Thyroid gland (tissue), 4 donors: ENCODE data around the gene ATP6V1G3.

Experiments
- CTCF ChIP-seq, 6 experiments: fragments of 200-600 bp in 3 of 6; fragments of 450-650 bp in 3 of 6; sonication (generic) in 3 of 6; IDR thresholded peaks; one replicate each; pipeline ENCODE4 v1.5.1; 2016 to 2019; ENCODE audit warnings: antibody characterized with exemption in 6 of 6, mild to moderate bottlenecking in 2 of 6, inconsistent platforms in 1 of 6, moderate library complexity in 1 of 6
- POLR2A ChIP-seq, 2 donors: fragments of 450-650 bp; IDR thresholded peaks; one replicate each; pipeline ENCODE4 v1.6.1; 2017; ENCODE audit warnings: antibody characterized with exemption in 2 of 2, mild to moderate bottlenecking in 2 of 2, moderate library complexity in 1 of 2

GRCh38 chr1:198543670-198544260, 3.3 kb upstream of the ATP6V1G3 start:
- TF ChIP-seq POLR2A (IDR thresholded peaks at IDR 0.05): no peak
- TF ChIP-seq CTCF (IDR thresholded peaks at IDR 0.05): no peak
